Stimulated activated CD4-positive, alpha-beta T cell treated with anti-CD3 and anti-CD28 coated beads, Interleukin-2, amount 100 ng/mL, for 48 hours (primary cell): ENCODE measurements around the gene RAD51B.

Experiments
- DNase-seq, 2 donors: peaks; one replicate each; pipeline ENCODE4 v3.0.0-alpha.2; 2020

RAD51B gene

DNA sequence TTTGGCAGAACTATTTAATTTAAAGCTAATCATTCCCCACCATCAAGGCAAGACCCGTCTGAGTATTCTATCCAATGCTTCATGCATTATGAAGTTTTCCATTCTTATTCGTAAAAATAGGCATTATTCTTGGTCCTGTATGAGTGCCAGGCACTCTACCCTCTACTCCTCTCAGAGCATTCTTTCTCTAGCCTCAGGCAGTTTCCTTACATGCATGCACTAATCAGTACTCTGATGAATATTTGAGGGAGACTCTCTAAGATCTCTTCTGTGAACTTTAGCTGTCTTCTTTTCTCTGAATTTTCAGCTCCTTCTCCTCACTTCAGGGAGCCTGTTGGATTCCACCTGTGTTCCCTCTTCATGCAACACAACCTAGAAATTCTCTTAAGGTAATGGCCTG lies 334.7 kb downstream of the RAD51B start:
- no peak for DNase-seq

DNA sequence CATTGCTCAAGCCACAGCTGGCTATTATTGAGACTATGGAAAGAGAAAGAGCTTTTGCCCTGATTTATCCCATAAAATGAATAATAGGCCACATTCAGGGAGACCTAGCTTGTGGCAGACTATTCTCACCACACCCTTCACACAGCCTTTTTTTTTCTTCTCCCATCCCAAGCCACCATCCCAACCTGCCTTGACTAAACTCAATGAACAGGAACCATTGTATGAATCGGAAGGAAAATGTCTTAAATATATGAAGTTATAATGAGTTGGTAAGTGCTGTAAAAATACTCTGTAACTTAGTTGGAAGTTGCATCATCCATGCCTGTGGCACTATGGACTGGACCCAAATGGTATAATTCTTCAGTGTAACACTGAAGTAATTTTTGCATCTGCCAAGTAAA lies 338.4 kb downstream of the RAD51B start:
- DNase-seq: no peak

DNA sequence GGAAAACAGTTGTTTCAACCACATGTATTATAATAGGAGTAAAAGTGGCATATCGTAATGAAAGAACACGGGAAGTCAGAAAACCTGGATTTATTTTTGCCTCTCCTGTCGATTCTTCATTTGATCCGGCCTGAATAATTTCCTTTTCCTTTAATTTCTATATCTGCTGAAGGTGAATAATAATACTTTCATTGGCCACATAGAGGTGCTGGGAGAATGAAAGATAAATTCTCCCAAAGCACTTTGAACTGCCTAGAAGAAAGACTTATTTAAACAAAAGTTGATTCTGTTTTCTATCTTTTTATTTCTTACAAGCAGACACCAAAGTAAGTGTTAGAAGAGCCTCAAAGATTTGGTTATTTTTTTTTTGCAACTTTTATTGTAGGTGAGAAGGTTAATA lies 339.1 kb downstream of the RAD51B start:
- DNase-seq: no peak

DNA sequence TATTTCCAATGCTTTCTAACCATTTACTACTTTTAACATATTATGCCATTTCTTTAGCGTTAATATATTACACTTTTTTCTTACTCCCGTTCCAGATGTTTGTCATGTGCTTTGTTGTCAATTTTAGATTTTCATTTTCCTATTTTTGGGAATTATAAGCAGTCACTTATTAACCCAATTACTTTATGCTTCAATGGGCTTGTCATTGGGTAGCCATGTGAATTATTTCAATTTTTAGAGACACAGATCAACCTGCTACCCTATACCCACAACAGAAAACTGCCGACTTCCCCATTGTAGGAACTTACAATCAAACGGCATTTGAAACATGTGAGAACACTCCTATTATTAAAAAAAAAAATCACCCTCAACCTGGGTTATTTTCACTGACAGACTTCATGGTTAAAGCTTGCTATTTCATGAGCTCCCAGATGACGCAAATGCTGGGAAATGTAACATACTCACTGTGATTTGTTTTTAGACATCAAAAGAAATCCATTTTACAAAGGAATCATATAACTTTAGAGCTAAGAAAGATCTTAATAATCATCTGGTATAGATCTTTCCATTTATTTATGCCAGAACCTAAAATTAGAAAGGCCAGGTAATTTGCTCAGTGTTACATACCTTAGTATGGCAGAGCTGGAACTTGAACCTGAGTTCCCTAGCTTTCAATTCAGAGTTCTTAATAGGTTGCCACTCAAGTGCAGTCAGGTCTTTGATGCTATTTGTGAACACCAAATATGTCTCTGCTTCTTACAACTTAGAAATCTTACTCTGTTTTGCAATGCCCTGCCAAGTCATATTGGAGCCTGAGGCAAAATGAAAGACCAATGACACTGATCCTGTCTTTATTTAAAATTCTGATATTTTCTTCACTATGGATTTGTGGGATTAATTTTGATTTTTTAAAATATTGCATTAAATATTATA lies 340.4 kb downstream of the RAD51B start:
- DNase-seq: no peak

DNA sequence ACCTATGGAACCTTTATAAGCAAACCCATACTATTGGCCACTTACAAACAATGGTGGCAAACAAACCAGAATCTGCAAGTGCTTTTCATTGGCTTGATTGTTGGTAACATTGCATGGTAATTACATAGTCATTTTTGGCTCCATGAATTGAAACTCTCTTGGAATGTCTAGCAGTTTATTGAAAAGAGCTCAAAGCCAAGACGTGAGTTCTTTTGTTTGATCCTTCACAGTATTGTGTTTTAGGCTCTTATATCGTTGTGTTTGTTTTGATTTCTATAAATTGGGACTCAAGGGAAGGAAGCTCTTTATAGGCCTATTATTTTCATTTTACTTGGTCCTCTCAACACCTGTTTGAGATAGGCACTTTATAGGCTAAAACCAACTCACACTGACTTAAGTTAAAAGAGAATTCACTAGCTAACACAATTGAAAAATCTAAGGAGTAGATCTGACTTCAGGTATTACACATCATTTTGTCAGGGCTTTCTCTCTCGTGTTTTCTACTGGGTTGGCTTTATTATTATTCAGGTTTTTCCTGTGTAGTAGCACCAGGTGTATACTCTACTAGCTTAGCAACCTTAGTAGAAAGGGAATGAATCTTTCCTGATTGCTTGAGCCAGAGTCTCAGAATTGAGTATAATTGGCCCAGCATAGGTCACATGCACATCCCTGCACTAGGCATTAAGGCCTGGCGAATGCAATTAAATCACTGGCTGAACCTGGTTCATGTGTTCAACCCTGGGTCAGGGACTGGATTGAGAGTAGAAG lies 341.4 kb downstream of the RAD51B start:
- no peak for DNase-seq

DNA sequence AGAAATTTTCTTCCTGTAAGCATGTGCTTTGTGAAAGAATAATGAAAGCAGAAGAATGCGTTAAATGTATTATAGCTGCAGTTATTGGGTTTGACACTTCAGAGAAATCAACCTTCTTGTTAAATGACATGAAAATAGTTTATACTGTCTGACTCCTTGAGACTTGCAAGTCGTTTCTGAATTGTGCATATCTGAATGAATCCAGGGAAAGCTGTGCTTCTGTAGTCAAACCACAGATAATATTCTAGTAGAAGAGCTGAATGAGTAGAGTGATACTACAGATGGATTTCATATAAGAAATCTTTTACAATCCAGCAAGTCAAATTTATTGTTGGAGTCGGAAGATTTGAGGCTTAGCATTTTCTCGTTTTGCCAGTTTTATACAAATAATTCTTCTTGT lies 343.3 kb downstream of the RAD51B start:
- DNase-seq: no peak

DNA sequence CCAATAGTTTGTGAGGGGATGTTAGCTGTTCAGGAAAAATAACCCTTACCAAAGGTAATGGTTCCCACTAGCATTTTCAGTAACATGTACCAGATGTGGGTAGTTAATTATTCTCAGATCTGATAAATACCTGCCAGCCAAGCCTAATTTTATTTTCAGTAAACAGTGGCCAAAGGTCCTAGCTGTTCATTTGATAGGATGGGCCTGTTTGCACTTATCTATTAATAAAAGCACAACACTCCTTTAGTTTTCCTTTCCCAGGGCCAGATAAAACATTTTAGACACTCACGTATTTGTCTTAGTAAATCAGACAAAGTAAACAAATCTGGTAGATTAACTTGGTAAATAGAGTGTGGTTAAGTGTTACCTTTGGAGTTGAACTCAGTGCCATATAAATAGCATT lies 345.1 kb downstream of the RAD51B start:
- no peak for DNase-seq

DNA sequence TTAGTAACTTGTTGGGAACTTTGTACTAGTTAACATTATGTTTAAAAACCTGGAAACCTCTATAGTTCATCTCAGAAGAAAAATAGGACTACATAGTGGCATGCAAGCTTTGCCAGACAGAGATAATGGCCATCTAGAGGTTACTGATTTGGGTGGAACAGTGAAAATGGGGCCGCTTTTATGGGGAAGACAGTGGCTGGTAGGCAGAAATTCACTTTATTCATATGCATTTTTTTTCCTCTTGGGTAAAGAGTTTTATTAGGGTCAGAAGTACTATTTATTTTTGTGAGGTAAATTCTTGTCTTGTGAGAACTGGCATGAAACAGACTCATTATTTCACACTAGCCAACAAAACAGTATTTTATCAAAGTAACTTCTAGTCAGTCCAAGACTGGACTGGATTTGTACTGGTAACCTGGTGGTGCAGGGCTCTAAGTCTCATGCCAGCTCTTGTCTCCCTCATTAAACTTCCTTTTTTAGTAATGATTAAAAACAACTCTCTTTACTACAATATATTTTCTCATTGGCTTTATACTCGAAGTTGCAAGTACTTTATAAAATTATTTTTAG lies 345.8 kb downstream of the RAD51B start:
- DNase-seq: no peak

DNA sequence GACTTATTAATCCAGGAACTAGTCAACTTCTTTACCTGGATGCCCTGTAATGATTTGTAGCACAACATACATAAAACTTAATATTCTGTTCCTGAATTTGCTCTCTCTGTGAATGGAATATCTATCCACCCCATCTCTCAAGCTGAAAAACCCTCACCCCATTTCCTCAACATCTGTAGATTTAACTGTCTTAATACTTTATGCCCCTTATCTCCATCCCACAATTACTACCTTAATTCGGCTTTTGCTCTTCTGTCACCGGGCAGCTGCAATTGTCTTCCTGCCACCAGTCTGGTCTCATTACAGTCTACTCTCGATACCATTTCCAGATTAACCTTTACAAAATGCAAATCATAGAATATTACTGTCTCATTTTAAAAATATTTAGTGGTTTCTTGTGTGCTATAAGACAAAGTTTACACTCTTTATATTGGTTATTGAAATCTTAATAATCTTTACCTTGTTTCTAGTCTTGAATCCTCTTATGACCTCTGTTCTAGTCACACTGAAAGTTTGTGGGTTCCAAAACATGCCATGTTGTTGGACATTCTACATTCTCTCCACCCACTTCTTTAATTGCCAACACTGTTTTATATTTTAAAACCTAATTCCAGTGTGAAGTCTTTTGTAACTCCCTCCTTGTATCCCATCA lies 347.3 kb downstream of the RAD51B start:
- DNase-seq: no peak

DNA sequence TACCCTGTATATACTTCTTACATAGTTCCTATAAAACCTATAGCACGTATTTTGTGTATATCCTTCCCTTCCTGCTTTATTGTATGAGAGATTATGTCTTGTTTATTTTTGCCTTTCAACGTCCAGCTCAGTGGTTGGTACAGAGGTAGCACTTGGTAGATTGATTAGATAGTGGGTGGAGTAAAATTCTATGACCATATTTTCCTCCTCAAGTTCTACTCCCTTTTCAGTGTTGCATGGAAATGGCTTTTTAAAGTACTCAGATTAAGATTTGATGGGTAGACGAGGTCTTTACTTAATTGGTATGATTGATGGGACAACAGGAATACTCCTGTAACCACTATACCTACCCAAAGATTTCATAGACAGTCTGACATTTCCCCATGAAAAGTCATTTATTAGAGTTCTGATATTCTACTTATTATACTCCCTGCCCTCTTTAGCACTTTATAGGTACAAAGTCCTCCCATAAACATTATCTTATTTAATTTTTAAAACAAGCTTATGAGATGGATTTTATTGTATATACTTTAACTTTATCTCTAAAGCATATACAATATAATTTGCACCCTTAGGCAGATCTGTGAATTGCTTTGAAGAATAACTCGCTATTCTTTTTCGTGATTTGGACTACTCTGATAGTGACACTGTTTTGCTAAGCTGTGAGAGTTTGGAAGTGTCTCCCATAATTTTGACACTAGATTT lies 348.0 kb downstream of the RAD51B start:
- no peak for DNase-seq

DNA sequence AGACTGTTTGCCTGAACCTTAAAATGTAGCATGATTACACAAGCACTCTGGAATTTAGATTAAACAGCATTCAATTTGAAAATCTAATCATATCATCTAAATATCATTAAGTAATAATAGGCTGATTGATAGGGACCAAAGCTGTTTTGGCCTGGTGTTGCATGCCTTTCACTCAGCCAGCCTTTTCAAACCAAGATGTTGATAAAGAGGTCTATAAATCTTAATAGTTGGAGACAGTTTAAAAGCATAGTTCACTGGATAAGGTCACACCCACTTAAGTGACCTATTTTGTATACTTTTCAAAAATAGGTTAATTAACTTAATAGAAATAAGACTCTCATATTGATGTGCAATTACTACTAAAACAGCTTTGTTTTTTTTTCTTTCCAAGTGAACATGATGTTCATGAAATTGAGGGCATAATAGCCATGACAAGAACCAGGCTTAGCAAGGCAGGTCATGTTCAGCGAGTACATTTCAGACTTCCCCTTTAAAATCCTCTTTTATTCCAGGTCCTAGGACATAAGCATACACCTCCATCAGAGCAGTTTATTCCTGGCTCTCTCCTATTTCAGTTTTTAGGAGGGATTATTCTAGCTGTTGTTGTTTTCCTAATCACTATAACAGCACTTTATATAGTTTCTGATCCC lies 349.0 kb downstream of the RAD51B start:
- DNase-seq: no peak

DNA sequence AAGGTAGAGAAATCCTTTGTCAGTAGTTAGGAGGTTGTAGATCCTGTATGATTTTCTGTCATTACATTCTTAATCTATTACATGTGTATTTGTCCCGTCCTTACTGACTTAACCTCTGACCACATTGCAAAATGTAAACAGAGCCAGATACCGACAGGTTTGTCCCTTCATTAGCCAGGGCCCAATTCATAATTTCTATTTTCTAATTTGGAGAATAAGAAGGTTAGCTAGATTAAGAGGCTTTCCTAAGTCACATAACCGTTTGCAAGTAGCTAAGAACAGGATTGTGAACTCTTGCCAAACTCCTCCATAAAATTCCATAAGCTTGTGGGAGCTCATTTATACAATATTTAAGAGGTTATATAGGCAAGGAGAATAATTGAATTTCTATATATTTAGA lies 352.6 kb downstream of the RAD51B start:
- DNase-seq: no peak

DNA sequence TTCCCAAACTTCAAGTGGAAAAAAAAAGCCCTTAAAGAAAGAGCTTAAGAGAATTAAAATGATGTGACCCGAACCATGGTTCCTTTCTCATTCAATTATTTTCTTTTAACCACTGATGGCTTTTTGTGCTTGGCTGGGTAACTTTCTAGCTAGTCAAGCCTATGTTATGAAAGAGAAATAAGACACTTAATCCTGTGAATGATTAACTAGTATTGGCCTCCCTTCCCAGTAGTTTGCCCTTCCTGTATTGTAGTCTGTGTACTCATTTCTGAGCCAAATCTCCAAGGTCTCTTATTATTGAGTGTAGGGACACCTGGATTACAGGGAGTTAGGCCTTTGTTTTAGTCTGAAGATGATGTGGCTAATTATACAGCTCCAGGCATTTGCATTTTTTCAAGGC lies 353.0 kb downstream of the RAD51B start:
- DNase-seq: no peak

DNA sequence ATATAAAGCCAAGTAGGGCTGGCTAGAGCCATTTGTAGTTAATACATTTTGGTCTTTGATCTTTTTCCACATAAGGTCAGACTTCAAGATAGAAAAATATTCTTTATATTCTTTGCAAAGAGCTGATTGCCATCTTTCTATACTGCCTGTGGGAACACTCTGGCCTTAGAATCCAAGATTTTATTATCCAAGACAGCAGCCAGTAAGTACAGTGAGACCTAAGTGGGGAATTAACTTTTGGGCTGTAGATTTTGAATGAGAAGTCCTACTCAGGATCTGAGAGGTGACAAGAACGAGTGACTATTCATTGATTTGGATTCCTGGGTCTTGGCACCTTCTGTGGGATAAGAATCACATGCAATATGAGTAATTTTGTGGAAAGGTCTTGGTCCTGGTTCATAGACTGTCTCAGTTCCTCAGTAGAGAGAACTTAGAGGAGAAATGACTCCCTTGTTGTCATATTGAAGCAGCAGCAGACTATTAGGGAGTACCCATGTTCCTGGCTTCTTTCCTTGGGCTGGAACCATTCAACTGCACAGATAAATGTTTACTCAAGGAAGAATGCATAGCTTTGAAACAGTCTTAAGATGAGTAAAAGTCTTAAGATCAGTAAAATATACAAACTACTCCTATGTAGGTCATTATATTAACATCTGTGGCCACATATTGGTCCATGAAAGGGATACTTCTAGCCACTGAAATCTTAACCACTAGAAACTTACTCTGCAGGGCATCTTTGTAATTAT lies 353.8 kb downstream of the RAD51B start:
- DNase-seq: no peak

DNA sequence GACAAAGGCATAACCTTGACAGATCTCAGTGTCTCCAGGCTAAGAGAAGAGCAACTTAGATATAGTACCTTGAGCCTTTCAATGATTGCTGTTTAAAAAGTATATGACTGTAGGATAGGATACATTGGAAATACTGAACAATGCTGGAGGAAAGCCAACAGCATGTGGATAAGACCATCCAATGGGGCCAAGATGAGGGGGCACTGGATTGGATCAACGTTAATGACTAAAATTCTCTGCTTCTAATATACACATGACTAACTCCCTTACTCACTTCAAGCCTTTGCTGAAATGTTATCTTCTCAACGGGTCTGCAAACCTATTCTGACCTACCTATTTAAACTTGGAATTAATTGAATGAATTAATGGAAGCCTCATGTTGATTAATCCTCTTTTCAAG lies 354.9 kb downstream of the RAD51B start:
- DNase-seq: no peak

DNA sequence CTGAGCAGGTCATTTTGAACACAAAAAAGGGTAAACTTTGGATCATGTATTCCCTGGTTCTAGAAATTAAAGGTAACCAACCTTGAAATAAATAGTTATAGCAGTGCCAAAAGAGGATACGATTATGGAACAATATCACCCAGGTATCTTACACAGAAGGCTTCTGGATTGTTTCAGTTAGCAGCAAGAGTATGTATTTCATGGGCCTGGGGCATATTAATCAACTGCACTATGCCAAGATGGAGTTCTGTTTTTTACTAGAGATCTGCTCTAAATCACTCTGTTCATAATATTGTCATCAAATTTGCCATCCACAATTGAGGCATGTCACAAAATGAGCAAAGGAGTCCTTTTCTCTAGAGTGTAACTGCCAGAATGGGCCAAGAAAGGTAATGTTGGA lies 357.1 kb downstream of the RAD51B start:
- no peak for DNase-seq

DNA sequence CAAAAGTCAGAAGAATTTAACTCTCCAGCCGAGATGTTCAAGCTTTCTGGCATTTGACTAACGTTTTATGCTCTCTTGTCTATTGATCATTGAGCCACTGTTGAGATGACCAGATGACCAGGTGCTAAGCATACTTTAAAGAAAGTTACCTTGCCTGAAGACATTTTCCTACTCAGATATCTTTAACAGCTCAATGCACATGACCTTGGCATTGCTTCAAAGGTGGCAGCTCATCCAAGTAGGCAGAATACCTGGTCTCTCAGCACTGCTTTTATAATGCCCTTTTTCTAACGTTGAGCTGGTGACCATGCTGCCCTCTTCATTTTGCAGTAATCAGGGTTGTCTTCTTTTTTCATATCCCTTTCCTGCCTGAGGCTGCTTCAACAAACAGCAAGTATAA lies 358.1 kb downstream of the RAD51B start:
- no peak for DNase-seq

DNA sequence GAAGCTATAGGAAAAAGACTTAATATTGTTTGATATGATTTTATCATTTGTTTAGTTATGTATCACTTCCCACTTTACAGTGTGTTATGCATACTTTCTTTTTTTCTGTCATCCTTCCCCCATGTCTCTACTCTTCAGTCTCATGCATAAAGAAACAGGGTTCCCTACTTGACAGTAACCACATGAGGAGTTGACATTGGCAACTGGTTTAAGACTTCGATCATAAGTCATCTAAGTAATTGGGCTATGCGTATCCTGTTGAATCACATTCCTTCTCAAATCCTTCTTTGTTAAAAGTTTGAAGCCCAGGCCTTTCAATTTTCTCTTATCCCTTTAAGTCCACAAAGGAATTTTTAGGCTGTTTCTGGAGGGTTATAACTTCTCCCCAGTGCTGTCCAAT lies 358.7 kb downstream of the RAD51B start:
- no peak for DNase-seq

DNA sequence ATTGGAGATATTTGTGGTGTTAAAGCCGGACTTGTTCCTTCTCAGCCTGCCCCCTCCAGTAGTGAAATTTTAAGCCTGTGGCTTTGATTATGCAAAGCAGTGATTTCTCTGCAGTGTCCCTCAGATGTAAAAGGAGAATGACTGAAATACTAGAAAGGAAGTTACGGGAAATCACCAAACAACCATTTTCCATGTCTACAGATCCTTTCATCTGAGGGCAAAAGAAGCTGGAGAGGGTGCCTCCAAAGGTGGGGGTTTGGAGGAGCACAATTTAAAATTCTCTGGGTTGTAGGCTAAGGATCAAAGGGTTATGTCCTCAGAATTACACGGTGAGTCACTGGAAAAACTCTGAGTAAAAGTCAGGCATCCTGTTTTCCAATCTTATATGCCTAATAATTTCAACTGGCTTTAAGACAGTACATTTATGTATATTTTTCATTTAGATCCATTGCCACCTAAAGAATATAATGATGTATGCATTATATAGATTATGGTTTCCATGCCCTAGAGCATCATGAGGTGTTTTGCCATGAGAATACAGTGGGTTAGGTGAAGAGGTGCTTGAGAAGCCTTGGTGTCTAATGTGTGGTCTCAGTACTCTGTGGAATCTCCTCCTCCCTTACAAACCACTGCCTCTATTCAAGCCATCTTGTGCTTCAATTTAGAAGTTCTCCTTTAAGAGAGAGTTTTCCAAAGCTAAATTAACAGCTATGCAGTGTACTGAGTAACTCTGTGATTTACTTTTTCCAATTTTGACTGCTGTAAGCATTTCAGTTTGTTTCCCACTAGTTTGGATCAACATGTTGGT lies 362.1 kb downstream of the RAD51B start:
- DNase-seq: no peak

DNA sequence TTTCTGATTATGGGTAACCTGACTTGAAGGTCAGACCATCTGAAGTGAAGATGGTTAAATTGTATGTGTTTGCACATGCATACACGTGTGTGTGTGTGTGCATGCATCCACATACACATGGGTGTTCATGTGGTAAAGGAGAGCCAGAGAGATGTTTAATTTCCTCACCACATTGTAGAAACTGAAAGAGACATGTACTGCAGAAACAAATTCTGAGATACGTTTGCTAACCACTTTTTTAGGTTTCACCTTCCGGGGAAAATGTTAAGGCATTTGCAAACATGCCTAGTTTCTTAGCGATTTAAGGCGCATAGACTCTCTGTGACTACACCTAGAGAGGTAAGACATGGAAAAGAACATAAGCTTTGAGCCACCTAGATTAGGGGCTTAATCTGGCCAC lies 362.9 kb downstream of the RAD51B start:
- DNase-seq: no peak
